ENCODE measurements around the gene TRIM25.

Gene TRIM25

DNA sequence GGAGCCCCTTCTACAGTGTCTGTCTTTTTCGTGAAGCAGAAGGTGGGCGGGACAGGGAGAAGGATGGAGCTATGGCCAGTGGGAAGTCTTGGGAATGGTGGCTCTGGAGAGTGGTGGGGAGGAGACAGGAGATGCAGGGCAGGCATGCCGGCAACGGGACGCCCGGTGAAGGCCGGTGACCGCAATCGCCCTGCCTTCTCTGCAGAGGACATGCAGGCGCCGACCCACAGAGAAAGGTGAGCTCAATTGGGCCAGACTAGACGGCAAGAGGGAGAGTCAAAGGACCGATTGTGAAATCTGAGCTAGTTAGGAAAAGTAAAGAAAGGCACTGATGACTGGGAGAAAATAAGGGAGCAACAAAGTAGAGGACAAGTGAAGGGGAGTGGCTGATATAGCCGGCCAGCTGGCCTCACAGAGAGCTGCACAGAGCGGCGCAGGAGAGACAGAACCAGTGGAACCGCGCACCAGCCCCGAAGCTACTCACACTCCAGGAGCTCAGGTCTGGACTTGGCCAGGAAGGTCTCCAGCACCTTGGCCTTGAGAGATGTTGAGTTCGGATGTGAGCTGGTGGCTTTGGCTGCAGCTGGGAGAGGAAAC, 18.9 kb downstream of the TRIM25 start:
- DNase-seq (ENCODE audit: low spot score): no peak

- DNase-seq (ENCODE audit: low spot score): no peak
Observed at GRCh38 chr17:56893503-56893902, 20.3 kb downstream of the TRIM25 start.

- DNase-seq (ENCODE audit: low spot score): no peak
Observed at GRCh38 chr17:56892333-56892732, 21.5 kb downstream of the TRIM25 start.

DNA sequence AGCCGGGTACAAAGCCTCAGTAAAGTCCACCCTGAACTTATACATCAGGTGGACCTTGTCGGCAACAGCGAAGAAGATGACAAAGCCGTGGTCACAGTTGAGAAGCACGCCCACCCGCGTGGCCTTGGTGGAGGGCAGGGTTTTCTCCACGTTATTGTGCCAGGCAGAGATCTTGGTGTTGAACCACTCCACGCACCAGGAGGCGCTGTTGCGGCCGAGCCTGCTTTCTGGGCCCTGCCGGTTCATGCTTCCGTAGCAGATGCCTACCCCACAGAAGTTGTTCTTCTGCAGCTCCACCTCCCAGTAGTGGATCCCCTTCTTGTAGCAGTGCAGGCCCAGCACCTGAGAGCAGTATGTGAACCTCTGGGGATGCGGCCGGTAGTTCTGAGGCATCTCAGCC, 22.1 kb downstream of the TRIM25 start:
- no peak for DNase-seq (ENCODE audit: low spot score)

- DNase-seq (ENCODE audit: low spot score): no peak
Observed at GRCh38 chr17:56890906-56891674, 22.8 kb downstream of the TRIM25 start.

GRCh38 chr17:56890390-56890789, 23.5 kb downstream of the TRIM25 start:
- no peak for DNase-seq (ENCODE audit: low spot score)

DNA sequence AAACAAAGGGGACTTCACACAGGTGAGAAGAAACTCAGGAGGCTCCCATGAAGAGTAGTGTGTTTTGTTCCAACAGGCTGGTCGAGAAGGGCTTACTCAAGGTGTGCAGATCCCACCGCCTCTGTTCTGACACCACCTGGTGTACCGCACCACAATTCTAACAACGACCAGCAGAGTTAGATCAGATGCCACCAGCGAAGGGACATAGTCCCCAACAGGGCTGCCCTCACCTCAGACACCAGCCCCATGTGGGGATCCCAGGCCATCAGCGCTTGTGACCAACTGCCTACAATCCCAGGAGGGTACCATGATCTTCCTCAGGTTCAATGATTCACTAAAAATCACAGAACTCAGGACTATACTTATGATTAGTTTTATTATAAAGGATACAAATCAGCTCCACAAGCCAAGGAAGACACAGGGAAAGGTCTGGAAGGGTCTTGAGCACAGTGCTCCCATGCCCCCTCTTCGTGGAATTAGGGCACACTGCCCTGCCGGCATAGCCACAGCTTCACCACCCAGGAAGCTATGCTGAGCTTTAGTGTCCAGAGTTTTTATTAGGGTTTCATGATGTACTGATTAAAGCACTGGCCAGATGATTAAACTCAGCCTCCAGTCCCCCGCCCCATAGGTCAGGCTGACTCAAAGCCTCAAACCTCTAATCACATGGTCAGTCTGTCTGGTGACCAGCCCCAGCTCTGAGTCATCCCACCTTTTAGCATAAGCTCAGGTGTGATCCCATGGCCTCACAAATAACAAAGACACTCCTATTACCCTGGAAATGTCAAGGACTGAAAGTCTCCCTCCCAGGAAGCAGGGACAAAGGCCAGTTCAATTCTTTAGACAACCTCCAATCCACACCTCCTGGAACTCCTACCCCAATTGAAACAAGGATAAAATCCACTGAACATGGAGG, 26.0 kb downstream of the TRIM25 start:
- no peak for DNase-seq (ENCODE audit: low spot score)

DNA sequence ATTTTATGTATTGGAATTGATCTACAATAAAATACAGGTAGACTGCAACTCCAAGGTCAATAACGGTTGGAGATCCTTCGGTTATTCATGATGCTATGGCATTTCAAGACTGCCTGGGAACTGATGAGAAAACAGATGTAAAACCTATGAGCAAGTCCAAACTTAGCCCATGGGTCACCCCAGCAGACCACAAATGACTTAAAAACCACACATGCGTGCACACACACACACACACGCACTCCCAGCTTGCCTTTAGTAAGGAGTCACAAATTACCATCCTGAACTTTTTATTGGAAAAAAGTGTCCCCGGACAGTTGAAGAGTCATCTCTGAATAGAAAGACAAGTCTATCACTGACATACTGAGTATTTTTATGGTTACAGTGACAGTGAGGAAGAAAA, 26.7 kb downstream of the TRIM25 start:
- DNase-seq (ENCODE audit: low spot score): no peak

- no peak for DNase-seq (ENCODE audit: low spot score)
Observed at GRCh38 chr17:56886288-56886731, 27.5 kb downstream of the TRIM25 start.

DNA sequence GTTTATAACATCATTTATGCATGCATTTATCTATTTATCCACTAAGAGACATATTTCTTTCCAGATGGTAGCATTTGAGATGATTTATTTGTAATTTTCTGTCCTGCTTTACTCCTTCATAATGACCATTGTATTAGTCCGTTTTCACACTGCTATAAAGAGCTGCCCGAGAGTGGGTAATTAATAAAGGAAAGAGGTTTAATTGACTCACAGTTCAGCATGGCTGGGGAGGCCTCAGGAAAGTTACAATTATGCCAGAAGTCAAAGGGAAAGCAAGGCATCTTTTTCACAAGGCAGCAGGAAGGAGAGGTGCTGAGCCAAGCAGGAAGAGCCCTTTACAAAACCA, 28.6 kb downstream of the TRIM25 start:
- DNase-seq (ENCODE audit: low spot score): no peak

DNA sequence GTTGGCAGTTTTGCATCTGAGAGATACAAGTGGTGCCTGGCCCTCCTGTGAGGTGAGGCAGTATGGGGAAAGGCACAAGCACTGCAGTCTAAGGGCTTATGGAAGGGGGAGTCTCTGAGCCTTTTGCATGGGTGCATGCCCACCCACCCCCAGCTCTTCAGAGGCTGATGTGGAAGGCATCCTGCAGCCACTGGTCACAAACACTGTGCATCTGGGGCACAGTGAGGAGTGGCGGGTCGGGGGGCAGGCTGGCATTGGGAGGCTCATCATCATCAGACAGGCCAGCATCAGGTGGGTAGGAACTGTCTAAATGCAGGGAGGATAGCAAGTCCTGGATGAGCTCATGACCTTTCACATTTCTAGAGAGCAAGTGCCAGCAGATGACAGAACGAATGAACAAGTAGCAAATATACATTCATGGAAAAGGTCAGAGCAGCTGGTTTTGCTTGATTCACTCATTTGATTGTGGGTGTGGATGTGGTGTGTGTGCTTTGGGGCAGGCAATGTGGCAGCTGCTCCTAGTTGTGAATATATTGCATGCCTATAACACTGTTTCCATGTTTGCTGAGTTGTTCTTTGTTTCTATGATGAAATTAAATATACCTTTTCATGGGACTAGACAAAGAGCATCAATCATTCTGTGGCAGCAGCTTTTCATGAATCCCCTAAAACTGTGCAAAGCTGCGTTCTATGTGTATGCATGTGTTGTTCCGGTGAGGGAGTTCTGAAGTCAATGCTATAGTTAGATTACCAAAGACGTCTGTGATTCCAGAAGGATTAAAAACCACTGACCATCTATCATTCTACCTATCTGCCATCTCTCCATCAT, 29.2 kb downstream of the TRIM25 start:
- DNase-seq (ENCODE audit: low spot score): no peak

GRCh38 chr17:56883616-56884015, 30.2 kb downstream of the TRIM25 start:
- no peak for DNase-seq (ENCODE audit: low spot score)

DNA sequence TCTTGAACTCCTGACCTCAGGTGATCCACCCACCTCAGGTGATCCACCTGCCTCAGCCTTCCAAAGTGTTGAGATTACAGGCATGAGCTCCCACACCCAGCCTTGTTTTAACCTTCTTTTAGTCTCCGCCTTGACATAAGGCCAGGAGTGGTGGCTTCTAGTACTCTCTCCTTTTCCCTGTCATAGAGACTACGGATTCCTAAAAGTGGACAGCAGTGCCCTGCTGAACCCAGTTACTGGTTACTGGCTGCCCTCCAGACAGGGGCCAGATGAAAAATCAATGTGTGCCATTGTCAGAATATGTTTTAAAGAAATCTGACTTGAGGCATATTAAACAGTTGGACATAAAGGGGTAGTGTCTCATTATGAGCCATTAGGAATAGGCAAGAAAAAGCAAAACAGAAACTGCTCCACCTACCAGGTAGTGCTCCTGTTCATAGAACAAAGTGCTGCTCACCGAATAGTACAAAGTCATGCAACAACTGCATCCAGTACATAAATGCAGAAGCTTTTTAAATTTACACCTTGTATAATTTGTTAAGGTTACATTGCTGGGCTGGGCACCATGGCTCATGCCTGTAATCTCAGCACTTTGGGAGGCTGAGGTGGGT, 32.1 kb downstream of the TRIM25 start:
- no peak for DNase-seq (ENCODE audit: low spot score)

DNA sequence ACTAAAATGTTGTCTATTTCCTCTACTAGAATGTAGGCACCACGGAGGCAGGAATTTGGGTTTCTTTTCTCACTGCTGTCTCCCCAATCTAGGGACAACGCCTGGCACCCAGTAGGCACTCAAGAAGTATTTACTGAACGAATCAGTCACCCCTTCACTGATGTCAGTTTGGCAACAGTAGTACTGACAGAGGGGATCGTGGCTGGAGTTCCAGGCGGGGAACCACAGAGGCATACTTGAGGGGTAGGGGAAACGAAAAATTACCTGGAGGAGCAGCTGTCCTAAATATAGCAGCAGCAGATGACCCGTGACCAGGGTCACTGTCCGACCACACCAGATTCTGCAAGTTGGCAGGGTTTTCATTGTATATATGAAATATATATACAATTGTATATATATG, 33.3 kb downstream of the TRIM25 start:
- DNase-seq (ENCODE audit: low spot score): no peak

DNA sequence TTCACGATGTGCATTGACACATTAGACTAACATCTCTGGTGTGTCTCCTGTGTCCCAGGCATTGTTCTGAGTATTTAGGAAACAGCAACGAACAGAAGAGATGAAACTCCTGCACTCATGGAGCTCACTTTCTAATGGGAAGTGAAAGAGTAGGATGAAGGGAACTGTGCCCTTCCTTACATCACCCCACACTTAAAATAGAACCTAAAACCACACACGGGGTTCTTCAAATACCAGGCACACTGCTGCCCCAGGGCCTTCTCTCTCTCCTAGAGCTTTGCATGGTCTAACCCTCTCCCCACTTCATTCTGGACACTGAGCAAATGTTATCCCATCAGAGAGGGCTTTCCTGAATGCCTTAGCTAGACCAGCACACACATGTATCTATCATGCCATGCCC, 33.7 kb downstream of the TRIM25 start:
- DNase-seq (ENCODE audit: low spot score): no peak

- DNase-seq (ENCODE audit: low spot score): no peak
Observed at GRCh38 chr17:56879280-56879679, 34.6 kb downstream of the TRIM25 start.

DNA sequence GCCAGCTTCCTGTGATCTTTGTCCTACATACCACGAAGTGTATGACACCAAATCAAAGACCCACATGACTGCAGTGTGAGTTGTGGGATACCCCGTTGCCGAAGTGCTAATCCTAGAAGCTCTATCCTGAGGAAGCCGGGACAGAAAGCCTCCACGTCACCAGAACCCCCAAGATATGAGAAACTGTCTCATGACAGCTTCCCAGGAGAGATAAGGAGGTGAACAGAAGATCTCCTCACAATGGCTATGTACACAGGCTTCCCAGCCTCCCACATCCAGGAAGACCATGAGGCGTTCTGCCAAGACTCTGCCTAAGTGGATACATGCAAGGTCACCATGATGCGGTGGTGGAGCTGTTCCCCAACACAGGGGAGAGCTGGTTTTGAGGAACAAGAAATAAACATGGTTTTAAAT, 37.1 kb downstream of the TRIM25 start:
- no peak for DNase-seq (ENCODE audit: low spot score)

DNA sequence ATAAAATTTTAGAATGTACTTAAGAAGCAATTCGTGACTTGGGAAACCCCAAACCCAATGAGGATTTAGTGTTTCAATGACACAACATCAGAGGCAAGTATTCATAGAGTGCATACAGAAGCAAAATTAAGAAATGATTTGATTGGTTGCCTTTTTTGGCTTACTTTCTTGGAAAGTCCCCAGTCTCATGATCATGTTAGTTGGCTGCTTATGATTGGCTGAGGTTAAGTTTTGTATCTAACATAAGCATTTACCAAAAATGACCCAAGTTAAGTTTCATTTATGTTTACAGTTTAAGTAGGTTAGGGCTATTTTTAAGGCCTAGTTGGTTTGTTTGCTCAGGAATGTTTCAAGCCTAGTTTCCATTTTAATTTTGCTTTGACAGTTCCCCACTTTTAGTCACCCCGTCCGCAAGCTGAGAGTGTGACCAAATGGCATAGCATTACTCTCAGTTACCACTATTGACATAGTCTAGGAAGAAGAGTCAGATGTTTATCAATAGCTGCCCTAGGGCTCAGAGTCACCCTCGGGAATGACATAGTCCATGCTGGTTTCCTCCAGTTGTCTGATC, 43.7 kb downstream of the TRIM25 start:
- no peak for DNase-seq (ENCODE audit: low spot score)

DNA sequence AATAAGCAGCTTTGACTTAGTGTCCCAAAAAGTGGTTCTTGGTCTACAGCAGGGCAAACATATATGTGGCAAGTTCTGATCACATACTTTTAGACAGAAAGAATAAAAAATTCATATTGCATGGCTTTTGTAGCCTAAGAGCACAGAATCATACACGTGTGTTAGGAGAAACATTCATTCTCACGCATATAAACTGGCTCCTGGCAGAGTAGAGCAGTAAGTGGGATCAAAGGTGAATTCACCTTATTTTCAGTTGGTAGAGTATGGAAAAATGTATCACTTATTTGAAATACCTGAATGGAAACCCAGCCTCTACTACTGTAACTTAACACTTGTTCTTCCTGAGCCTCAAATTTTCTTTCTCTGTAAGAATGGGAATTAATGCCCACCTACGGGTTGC, 45.1 kb downstream of the TRIM25 start:
- no peak for DNase-seq (ENCODE audit: low spot score)

- DNase-seq (ENCODE audit: low spot score): peak; percentile 11
Observed at GRCh38 chr17:56867948-56868376, 45.9 kb downstream of the TRIM25 start.

DNA sequence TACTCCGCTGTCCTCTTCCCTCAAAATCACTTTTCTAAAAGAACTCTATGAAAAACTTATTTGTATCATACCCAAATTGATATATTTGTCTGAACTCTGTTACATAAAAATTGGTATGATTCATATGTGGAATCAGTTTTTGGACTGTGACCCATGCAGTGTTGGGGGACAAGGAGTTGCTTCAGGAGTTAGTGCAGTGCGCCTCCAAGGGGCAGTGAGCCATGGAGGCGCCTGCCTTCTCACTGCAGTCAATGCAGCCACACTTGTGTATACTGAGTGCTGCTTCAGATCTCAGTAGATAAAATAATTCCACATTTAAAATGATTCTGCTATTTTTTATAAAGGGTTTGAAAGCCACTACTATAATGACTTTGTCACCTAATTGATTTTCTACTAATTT, 47.4 kb downstream of the TRIM25 start:
- no peak for DNase-seq (ENCODE audit: low spot score)

All from GM03348 (cell line).